Stimulated activated CD4-positive, alpha-beta T cell treated with anti-CD3 and anti-CD28 coated beads, TNF-alpha, amount 100 ng/mL, for 4 hours (primary cell): Measurements from ENCODE around the gene SMIM14.
"Not testable (repeated sequence)": the region's sequence is repeated elsewhere in the genome, so short reads cannot be mapped to it uniquely, and the experiment has no call there.

Source experiments
- DNase-seq, 3 experiments: peaks; one replicate each; pipeline ENCODE4 v3.0.0-alpha.2; 2020; ENCODE audit warnings: low read depth in 3 of 3

Gene SMIM14

GRCh38 chr4:39597695-39598381 is 40.8 kb downstream of the SMIM14 start:
- no peak for DNase-seq

GRCh38 chr4:39596971-39597370 is 41.7 kb downstream of the SMIM14 start:
- no peak for DNase-seq

GRCh38 chr4:39591290-39591689 is 47.4 kb downstream of the SMIM14 start:
- DNase-seq = no peak

- no peak for DNase-seq
These were observed 50.8 kb downstream of the SMIM14 start for GRCh38 chr4:39587881-39588280.

- no peak for DNase-seq
These were observed 63.7 kb downstream of the SMIM14 start for GRCh38 chr4:39574946-39575345.

GRCh38 chr4:39571504-39571903 is 67.2 kb downstream of the SMIM14 start:
- no peak for DNase-seq

GRCh38 chr4:39571054-39571453 is 67.6 kb downstream of the SMIM14 start:
- DNase-seq = no peak

GRCh38 chr4:39569209-39569608 is 69.5 kb downstream of the SMIM14 start:
- no peak for DNase-seq

GRCh38 chr4:39568805-39569204 is 69.9 kb downstream of the SMIM14 start:
- DNase-seq = no peak

GRCh38 chr4:39565878-39566600 is 72.6 kb downstream of the SMIM14 start:
- no peak for DNase-seq

GRCh38 chr4:39563346-39563847 is 75.3 kb downstream of the SMIM14 start:
- no peak for DNase-seq

GRCh38 chr4:39562792-39563191 is 75.9 kb downstream of the SMIM14 start:
- no peak for DNase-seq

GRCh38 chr4:39559626-39560025 is 79.0 kb downstream of the SMIM14 start:
- no peak for DNase-seq

GRCh38 chr4:39555472-39555871 is 83.2 kb downstream of the SMIM14 start:
- DNase-seq = no peak

- no peak for DNase-seq
These were observed 90.1 kb downstream of the SMIM14 start for GRCh38 chr4:39548425-39549067.

- no peak for DNase-seq
These were observed 93.9 kb downstream of the SMIM14 start for GRCh38 chr4:39544580-39545315.

GRCh38 chr4:39544080-39544479 is 94.6 kb downstream of the SMIM14 start:
- DNase-seq = not testable (repeated sequence)

GRCh38 chr4:39543034-39543433 is 95.6 kb downstream of the SMIM14 start:
- no peak for DNase-seq

GRCh38 chr4:39542611-39543012 is 96.1 kb downstream of the SMIM14 start:
- DNase-seq = no peak

- no peak for DNase-seq
These were observed 96.6 kb downstream of the SMIM14 start for GRCh38 chr4:39541987-39542610.

- DNase-seq = no peak
These were observed 99.5 kb downstream of the SMIM14 start for GRCh38 chr4:39539089-39539611.
